NCI-H774 (cell line): ENCODE data around the gene SLC7A5.
A peak's percentile ranks its signal among the peaks of the same experiment; 100 is the strongest.
"Not testable (repeated sequence)": the region's sequence is repeated elsewhere in the genome, so short reads cannot be mapped to it uniquely, and the experiment has no call there.

Experiments
- DNase-seq: peaks from one replicate; lab custom pipeline; 2025; lab: John Stamatoyannopoulos, UW

Gene SLC7A5

DNA sequence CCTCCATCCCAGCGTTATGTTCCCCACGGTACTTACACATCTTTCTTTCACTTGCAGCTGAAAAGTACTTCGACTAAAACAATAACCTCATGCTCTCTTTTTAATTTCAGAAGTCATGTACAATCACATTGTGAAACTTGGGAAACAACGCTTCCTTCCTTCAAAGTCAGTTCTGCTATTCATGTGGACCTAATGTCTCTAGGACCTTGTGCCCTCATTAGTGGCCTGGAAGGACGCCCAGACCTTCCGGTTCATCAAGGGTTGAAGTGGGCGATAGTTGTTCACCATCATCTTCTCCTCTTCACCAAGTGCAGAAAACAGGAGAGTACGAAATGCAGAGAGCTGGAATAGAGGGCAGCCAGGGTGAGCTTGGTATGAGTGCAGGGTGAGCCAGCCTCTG is 18.6 kb upstream of the SLC7A5 start:
- DNase-seq, result not testable (repeated sequence)

DNA sequence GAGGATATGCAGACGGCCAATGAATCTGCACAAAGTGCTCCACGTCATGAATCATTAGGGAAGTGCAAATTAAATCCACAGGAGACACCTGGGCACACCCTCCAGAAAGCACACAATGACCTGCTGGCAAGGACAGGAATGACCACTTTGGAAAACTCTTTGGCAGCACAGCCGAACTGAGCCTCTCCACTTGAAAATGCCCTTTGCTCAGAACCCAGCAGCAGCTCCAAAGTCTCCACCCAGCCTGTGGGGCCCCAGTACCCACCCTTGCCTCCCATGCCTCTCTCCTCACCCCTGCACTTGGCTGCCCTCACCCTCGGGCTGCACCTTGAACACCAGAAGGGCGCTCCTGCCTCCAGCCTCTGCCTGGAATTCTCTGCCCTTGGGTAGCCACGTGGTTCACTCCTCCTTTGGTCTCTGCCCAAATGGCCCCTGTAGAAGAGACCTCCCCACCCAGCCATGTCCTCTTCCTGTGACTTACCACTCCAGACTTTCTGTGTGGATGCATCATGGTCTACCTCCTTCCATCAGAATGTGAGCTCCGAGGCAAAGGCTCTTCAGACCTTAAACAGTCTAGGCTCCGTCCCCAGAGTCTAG is 16.2 kb upstream of the SLC7A5 start:
- peak; percentile 20 for DNase-seq

GRCh38 chr16:87882436-87883019 is 13.2 kb upstream of the SLC7A5 start:
- no peak for DNase-seq

DNA sequence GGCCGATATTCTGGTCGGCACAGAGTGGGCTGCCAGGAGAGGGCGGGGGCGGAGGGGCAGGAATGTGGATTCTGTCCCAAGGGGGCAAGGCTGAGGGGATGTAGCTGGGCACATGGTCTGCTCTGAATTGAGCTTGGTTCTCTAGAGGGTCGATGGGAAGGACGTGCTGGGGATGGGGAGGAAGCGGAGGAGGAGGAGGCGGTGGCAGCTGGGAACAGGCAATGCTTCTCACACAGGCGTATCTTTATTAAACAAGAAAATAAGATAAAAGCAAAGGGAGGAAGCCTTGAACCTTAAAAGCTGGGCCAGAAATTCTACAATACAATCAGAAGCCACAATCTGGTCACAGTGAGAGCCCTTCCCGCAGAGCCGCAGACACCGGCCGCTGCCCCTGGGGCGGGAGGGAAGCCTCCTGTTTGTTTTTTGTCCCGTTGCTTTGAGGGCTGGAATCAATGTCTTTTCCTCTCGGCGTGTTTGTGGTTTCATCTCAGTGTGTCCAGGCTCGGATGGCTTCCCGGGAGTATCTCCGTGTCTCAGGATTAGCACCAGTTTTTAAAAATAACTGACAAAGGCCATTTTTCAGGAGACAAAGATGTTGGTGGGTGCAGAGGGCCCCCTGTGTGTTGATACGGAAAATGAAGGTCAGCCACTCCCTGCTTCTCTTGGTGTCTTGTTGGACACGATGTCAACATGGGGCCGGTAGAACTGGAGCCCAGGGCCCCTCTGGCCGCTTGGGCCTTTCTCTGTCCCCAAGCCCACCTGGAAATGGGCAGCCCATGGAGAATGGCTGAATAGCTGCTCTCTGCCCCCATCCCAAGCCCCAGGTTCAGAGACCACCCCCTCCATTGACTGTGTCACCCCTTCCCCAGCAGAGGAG is 12.3 kb upstream of the SLC7A5 start:
- no peak for DNase-seq

- no peak for DNase-seq
Observed at GRCh38 chr16:87880117-87880696, 10.9 kb upstream of the SLC7A5 start.

GRCh38 chr16:87879411-87880013 is 10.2 kb upstream of the SLC7A5 start:
- DNase-seq, result not testable (repeated sequence)

- no peak for DNase-seq
Observed at GRCh38 chr16:87878704-87879103, 9.4 kb upstream of the SLC7A5 start.

GRCh38 chr16:87877942-87878507 is 8.7 kb upstream of the SLC7A5 start:
- DNase-seq, result no peak

- no peak for DNase-seq
Observed at GRCh38 chr16:87874639-87875427, 5.5 kb upstream of the SLC7A5 start.

DNA sequence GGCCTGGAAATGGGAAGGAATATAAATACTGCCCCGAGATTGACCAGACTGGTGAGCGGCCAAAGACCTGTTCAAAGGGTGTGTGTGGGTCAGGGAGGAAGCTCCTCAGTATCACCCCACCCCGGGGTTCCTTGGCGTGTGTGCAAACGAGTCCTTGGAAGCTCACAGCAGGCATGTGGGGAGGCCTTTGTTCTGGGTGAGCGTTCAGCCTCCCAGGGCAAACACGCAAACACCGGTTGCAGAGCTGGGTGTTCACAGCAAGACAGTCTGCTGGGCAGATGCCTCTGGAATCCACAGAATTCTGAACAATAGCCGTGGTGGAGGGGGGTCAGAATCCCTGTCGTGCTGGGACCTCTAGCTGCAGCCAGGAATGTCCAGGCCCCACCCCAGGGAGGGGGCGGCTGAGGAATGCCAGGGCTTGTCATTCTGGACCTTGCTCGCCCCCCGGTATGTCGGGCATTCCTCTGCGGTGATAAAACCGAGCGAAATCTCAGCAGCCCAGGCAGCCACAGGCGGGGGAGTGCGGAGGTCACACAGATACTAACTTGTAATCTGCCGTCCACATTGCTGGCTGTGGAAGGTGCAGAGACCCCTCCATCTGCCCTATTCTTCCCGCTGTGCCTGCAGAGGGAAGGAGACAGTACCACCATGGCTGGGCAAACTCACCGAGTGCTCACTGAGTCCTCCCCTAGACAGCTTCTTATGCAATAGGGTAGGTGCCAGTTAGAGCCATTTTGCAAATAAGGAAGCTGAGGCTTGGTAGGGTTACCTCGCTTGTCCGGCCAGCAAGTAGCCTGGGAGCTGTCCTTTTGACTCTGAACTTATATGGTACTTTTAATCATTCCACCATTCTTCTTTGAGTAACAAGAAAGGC is 1.3 kb upstream of the SLC7A5 start:
- not testable (repeated sequence) for DNase-seq

DNA sequence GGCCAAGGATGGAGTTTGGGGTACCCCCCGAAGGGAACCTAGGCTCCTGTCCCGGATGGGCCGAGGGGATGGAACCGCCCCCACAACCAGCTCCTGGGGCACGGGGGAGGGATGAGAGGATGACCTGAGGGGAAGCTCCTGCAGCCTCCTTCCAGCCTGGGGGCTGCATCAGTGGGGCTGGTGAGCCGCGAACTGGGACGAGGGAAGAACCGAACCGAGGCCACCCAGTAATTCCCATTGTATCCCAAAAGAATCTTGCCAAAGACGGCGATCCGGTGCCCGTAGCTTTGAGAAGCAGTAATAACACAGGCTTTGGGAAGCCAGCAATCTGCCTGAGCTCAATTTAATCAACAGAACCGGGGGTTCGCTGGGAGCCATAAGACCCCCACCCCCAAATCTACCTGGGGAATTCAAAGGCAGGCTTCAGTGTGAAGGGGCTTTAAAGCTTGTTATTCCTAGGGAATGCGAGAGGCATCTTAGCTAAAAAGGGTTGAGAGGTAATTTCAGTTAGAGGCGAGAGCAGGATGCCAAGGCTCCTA is 641 bp upstream of the SLC7A5 start:
- not testable (repeated sequence) for DNase-seq

GRCh38 chr16:87868254-87869029 is 865 bp downstream of the SLC7A5 start:
- DNase-seq, result not testable (repeated sequence)

- not testable (repeated sequence) for DNase-seq
Observed at GRCh38 chr16:87865902-87866555, 3.3 kb downstream of the SLC7A5 start.

DNA sequence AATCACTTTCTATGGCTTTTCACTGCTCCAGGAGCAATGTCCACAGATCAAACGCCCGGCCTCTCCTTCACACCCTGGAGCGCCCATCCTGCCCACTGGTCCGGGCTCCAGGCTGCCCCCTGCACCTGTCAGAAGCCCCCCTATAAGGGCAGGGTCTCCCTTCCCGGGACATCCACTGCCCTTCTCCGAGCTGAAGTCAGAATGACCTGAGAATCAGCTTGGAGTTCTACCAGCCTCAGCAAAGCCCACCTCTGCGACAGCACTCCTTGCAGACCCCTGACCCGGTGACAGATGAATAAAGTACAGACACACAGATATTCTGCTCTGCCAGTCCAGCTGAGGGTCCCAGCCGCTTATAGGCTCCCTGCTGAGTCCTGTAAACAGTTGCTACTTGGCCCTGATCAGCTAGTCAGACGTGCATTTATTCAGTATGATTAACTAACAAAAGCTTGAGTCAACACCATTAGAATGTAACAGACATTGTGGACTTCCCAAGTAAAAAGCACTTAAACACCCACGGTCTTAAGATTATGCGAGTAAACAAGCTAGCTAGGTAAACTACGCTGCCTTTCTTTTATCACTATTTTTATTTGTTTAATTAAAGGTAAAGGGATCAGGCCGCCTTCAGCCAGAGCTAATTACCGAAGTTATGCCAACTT is 4.8 kb downstream of the SLC7A5 start:
- DNase-seq, result no peak

DNA sequence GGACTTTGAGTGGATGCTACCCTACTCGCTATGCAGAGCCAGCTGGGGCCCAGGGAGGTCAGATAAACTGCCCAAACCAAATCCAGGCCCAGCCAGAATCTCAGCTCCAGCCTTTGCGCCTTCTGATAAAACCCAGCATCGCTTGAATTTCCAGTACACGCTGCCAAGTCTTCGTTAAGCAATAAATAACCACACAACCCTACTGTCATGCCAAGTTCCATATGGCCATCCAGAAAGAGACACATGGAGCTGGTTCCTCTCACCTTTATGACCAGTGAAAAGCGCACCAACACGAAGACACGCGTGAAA is 6.0 kb downstream of the SLC7A5 start:
- not testable (repeated sequence) for DNase-seq

- DNase-seq, result not testable (repeated sequence)
Observed at GRCh38 chr16:87862597-87863326, 6.5 kb downstream of the SLC7A5 start.
